GM12872 (cell line): ENCODE measurements around the gene NCOA1.

Source experiments
- CTCF ChIP-seq: IDR thresholded peaks from 3 replicates; pipeline ENCODE4 v1.5.1; 2011; ENCODE audit warnings: low read depth, mild to moderate bottlenecking, low read length, moderate library complexity; ENCODE audit not compliant: insufficient read depth

Gene NCOA1

GRCh38 chr2:24762518-24762917 is 271.5 kb downstream of the NCOA1 start:
- no peak for TF ChIP-seq CTCF

GRCh38 chr2:24763843-24764242 is 272.8 kb downstream of the NCOA1 start:
- no peak for TF ChIP-seq CTCF

GRCh38 chr2:24766609-24767008 is 275.6 kb downstream of the NCOA1 start:
- TF ChIP-seq CTCF = no peak

- no peak for TF ChIP-seq CTCF
Measured at GRCh38 chr2:24768013-24768412, 277.0 kb downstream of the NCOA1 start.

DNA sequence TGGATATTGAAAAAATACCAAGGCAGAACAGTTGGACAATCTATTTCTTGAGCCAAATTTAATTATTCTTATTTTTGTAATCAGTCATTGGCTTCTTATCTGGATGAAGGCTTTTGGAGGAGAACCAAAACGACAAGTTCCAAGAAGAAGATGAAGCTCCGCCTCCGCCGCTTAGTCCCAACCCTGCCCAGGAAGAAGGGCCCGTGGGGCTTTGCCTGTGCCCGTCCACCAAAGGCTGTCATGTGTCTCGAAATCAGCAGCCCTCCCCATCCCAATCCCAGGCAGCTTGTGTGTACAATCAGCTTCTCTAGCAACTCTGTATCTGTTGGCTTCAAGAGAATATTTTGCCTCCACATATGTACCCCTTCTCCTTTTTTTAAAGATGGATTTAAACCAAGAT is 277.5 kb downstream of the NCOA1 start:
- no peak for TF ChIP-seq CTCF

DNA sequence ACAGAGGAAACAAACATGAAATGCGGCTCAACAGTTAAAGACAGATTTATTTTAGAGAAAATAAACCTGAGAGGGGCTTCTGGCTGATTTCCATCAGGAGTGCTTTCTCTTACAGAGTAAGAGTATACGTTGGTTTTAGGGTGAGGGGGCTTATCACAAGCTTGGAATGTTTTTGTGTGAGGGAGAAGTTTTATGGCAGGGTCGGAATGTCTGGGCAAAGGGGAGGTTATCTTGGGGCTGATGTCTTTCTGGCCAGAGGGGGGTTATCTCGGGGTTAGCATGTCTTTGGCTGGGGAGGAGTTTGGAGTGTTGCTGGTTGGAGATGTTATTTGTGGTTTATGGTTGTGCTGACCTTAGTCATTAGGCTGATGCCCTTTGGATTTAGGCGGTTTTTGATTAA is 280.0 kb downstream of the NCOA1 start:
- no peak for TF ChIP-seq CTCF

GRCh38 chr2:24771764-24772586 is 280.9 kb downstream of the NCOA1 start:
- no peak for TF ChIP-seq CTCF
